DND-41 (cell line): ENCODE data around the gene SH3TC1.

Experiments
- EZH2 ChIP-seq: IDR thresholded peaks from 3 replicates; pipeline ENCODE4 v1.6.1; 2012; ENCODE audit warnings: borderline replicate concordance, low read depth, mild to moderate bottlenecking, moderate library complexity, low read length, inconsistent platforms; ENCODE audit not compliant: severe bottlenecking
- TF ChIP-seq, protein P1 (sequence below): IDR thresholded peaks from 2 replicates; pipeline ENCODE4 v1.5.1; 2012; ENCODE audit warnings: borderline replicate concordance, low read length, moderate library complexity, mild to moderate bottlenecking; ENCODE audit not compliant: poor library complexity, severe bottlenecking; ENCODE audit errors: extremely low read depth

DNA sequence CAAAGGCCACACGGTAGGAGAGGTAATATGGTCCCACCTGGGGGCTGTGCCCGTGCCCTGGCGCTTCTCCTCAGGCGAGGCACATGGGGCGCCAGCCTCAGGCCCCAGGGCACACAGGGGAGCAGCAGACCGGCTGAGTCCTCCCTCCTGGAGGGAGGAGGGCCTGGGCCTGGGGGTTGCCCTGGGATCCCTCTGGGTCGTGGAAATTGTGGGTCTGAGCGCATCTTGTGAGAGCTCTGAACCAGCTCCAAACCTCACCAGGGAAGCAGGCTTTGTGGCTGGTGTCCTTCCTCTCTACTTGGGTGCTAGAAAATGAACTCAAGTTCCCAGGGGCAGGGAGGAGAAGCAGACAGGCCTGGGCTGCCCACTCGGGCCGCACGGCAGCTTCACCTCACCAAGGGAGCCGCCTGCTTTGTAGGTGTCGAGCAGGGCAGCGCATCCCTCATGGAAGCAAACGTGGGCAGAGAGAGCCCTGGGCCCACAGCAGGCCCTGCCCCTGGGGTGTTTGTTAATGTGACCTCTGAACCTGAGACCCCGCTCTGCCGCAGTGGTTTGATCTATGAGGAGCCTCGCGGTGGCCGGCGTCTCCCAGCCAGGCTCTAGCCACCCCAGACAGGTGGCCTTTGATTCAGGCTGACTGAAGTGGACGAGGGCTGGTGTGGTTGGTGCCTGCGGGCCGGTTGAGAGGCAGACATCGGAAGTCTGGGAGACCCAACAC, 81.2 kb downstream of the SH3TC1 start:
- TF ChIP-seq, protein P1, sequence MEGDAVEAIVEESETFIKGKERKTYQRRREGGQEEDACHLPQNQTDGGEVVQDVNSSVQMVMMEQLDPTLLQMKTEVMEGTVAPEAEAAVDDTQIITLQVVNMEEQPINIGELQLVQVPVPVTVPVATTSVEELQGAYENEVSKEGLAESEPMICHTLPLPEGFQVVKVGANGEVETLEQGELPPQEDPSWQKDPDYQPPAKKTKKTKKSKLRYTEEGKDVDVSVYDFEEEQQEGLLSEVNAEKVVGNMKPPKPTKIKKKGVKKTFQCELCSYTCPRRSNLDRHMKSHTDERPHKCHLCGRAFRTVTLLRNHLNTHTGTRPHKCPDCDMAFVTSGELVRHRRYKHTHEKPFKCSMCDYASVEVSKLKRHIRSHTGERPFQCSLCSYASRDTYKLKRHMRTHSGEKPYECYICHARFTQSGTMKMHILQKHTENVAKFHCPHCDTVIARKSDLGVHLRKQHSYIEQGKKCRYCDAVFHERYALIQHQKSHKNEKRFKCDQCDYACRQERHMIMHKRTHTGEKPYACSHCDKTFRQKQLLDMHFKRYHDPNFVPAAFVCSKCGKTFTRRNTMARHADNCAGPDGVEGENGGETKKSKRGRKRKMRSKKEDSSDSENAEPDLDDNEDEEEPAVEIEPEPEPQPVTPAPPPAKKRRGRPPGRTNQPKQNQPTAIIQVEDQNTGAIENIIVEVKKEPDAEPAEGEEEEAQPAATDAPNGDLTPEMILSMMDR, result no peak
- no peak for TF ChIP-seq EZH2
